ENCODE measurements around the gene POLN.
"Not testable (repeated sequence)": the region's sequence is repeated elsewhere in the genome, so short reads cannot be mapped to it uniquely, and the experiment has no call there.

Gene POLN

GRCh38 chr4:2275546-2276251 is 33.8 kb upstream of the POLN start:
- DNase-seq (ENCODE audit: low read depth in 2 of 2), result no peak

GRCh38 chr4:2275044-2275397 is 33.1 kb upstream of the POLN start:
- not testable (repeated sequence) for DNase-seq (ENCODE audit: low read depth in 2 of 2)

GRCh38 chr4:2274320-2275043 is 32.6 kb upstream of the POLN start:
- DNase-seq (ENCODE audit: low read depth in 2 of 2), result no peak

- DNase-seq (ENCODE audit: low read depth in 2 of 2), result no peak
Observed at GRCh38 chr4:2273657-2274319, 31.9 kb upstream of the POLN start.

- DNase-seq (ENCODE audit: low read depth in 2 of 2), result no peak
Observed at GRCh38 chr4:2273221-2273620, 31.3 kb upstream of the POLN start.

- no peak for DNase-seq (ENCODE audit: low read depth in 2 of 2)
Observed at GRCh38 chr4:2272828-2273120, 30.9 kb upstream of the POLN start.

- DNase-seq (ENCODE audit: low read depth in 2 of 2), result no peak
Observed at GRCh38 chr4:2272026-2272827, 30.3 kb upstream of the POLN start.

GRCh38 chr4:2271279-2272025 is 29.5 kb upstream of the POLN start:
- DNase-seq (ENCODE audit: low read depth in 2 of 2), result no peak

- DNase-seq (ENCODE audit: low read depth in 2 of 2), result no peak
Observed at GRCh38 chr4:2270341-2271165, 28.6 kb upstream of the POLN start.

GRCh38 chr4:2269618-2270163 is 27.8 kb upstream of the POLN start:
- DNase-seq (ENCODE audit: low read depth in 2 of 2), result no peak

- no peak for DNase-seq (ENCODE audit: low read depth in 2 of 2)
Observed at GRCh38 chr4:2269206-2269531, 27.2 kb upstream of the POLN start.

- no peak for DNase-seq (ENCODE audit: low read depth in 2 of 2)
Observed at GRCh38 chr4:2268357-2269205, 26.7 kb upstream of the POLN start.

GRCh38 chr4:2267841-2268240 is 25.9 kb upstream of the POLN start:
- DNase-seq (ENCODE audit: low read depth in 2 of 2), result no peak

GRCh38 chr4:2267320-2267811 is 25.4 kb upstream of the POLN start:
- DNase-seq (ENCODE audit: low read depth in 2 of 2), result no peak

GRCh38 chr4:2266821-2267220 is 24.9 kb upstream of the POLN start:
- DNase-seq (ENCODE audit: low read depth in 2 of 2), result no peak

- no peak for DNase-seq (ENCODE audit: low read depth in 2 of 2)
Observed at GRCh38 chr4:2266181-2266580, 24.3 kb upstream of the POLN start.

GRCh38 chr4:2265113-2266110 is 23.5 kb upstream of the POLN start:
- no peak for DNase-seq (ENCODE audit: low read depth in 2 of 2)

- DNase-seq (ENCODE audit: low read depth in 2 of 2), result no peak
Observed at GRCh38 chr4:2264481-2265041, 22.6 kb upstream of the POLN start.
